Keratinocyte (primary cell): Measurements from ENCODE around the gene UQCRQ. TPM values are rescaled to one million over a fixed set of nuclear protein-coding genes. Genes with fewer than 3 reads are reported as not detected.

Experiments
- DNase-seq: peaks from one replicate; pipeline ENCODE4 v3.0.0-alpha.2; 2011; ENCODE audit warnings: low read depth, missing footprints, low spot score
- FAIRE-seq: peaks from 2 replicates; lab custom pipeline; 2011; peaks lifted over from hg19 to GRCh38; lab: Jason Lieb, UNC
- H2AFZ ChIP-seq: 2 replicates; pipeline ENCODE4 v1.6.0; 2012; ENCODE audit warnings: low read length, control low read depth, inconsistent platforms; ENCODE audit not compliant: control insufficient read depth
- H3K27ac ChIP-seq: 2 replicates; pipeline ENCODE4 v1.5.1; 2011; ENCODE audit warnings: low read length; ENCODE audit not compliant: control insufficient read depth, insufficient read depth
- H3K27me3 ChIP-seq: 3 replicates; pipeline ENCODE4 v1.6.0; 2011; ENCODE audit warnings: low read length; ENCODE audit not compliant: control insufficient read depth, insufficient read depth; ENCODE audit errors: extremely low read depth
- H3K36me3 ChIP-seq, 2 experiments: 2 replicates in 1 of 2; 3 replicates in 1 of 2; pipeline ENCODE4 v1.5.1; 2011; ENCODE audit warnings: low read length in 2 of 2, mild to moderate bottlenecking in 1 of 2; ENCODE audit not compliant: control insufficient read depth in 2 of 2, insufficient read depth in 2 of 2; ENCODE audit errors: extremely low read depth in 1 of 2
- H3K4me1 ChIP-seq: 3 replicates; pipeline ENCODE4 v1.5.1; 2011; ENCODE audit warnings: low read length; ENCODE audit not compliant: control insufficient read depth, insufficient read depth; ENCODE audit errors: extremely low read depth
- H3K4me2 ChIP-seq: 3 replicates; pipeline ENCODE4 v1.6.0; 2011; ENCODE audit warnings: low read depth, low read length; ENCODE audit not compliant: control insufficient read depth, insufficient read depth; ENCODE audit errors: extremely low read depth
- H3K4me3 ChIP-seq, 3 experiments: fragments of 200-600 bp in 1 of 3; sonication (generic) in 1 of 3; 2 replicates in 2 of 3; 3 replicates in 1 of 3; pipeline ENCODE4 v1.5.1; 2011 to 2016; ENCODE audit warnings: low read length in 3 of 3, mild to moderate bottlenecking in 3 of 3, control low read depth in 2 of 3, inconsistent platforms in 1 of 3, low read depth in 1 of 3, mixed read lengths in 1 of 3, mixed run types in 1 of 3, moderate library complexity in 1 of 3; ENCODE audit not compliant: control insufficient read depth in 2 of 3, insufficient read depth in 2 of 3; ENCODE audit errors: extremely low read depth in 1 of 3
- H3K79me2 ChIP-seq: 2 replicates; pipeline ENCODE4 v1.6.0; 2012; ENCODE audit warnings: low read length; ENCODE audit not compliant: control insufficient read depth, insufficient read depth
- H3K9ac ChIP-seq: 3 replicates; pipeline ENCODE4 v1.6.0; 2011; ENCODE audit warnings: low read length; ENCODE audit not compliant: control insufficient read depth, insufficient read depth; ENCODE audit errors: extremely low read depth
- H3K9me1 ChIP-seq: 3 replicates; pipeline ENCODE4 v1.6.0; 2011; ENCODE audit warnings: low read length; ENCODE audit not compliant: control insufficient read depth, insufficient read depth; ENCODE audit errors: extremely low read depth
- H3K9me3 ChIP-seq: 2 replicates; pipeline ENCODE4 v1.5.1; 2012; ENCODE audit warnings: low read depth, low read length; ENCODE audit not compliant: control insufficient read depth
- H4K20me1 ChIP-seq: 3 replicates; pipeline ENCODE4 v1.6.0; 2011; ENCODE audit warnings: low read length; ENCODE audit not compliant: control insufficient read depth, insufficient read depth; ENCODE audit errors: extremely low read depth
- CTCF ChIP-seq, 3 experiments: IDR thresholded peaks in 1 of 3; conservative IDR thresholded peaks in 1 of 3; optimal IDR thresholded peaks in 1 of 3; 2 replicates in 2 of 3; 3 replicates in 1 of 3; pipeline versions ENCODE3 to v1.5.1; 2011; ENCODE audit warnings: low read length in 3 of 3, mild to moderate bottlenecking in 3 of 3, moderate library complexity in 2 of 3, control low read depth in 1 of 3, inconsistent platforms in 1 of 3; ENCODE audit not compliant: insufficient read depth in 2 of 3; ENCODE audit errors: extremely low read depth in 1 of 3
- EZH2 ChIP-seq: IDR thresholded peaks from one replicate; pipeline ENCODE4 v1.6.1; 2012; ENCODE audit warnings: inconsistent platforms, mild to moderate bottlenecking, low read length, moderate library complexity
- dilution Hi-C: fragments of 300-500 bp; cut with MboI; formaldehyde crosslinking; loops from one replicate; pipeline ENCODE4 v1.7.0; 2020; ENCODE audit warnings: low sequenced_read_pairs; ENCODE audit not compliant: extremely low pct_ligation_motif_present
- polyA plus RNA-seq, 5 experiments: library from polyadenylated mRNA; depleted of rRNA in 3 of 5; stranded (reverse) in 3 of 5; stranded (forward) in 1 of 5; unstranded in 1 of 5; fragments of >200 nt; gene quantifications; 1 replicate in 1 of 5; 2 replicates in 3 of 5; 3 replicates in 1 of 5; pipeline versions ENCODE4 v1.2.1 to v1.2.3, GENCODE V29; 2011 to 2012; ENCODE audit warnings: missing spikeins in 2 of 5, low read depth in 1 of 5, low replicate concordance in 1 of 5

Gene UQCRQ
- polyA plus RNA-seq, 1 donor (not counting 4 experiments of a cell fraction or from before 2014, with no cell fraction given), result 488 TPM

- Histone ChIP-seq H2AFZ (no peak overlapping the region), H3K79me2 (no peaks in the 10 kb centered on the region), H4K20me1 (no peaks in the 10 kb centered on the region), H3K4me3 (no peak overlapping the region), H3K9ac (no peak overlapping the region), H3K36me3 (no peaks in the 10 kb centered on the region), H3K27me3 (peaks cover 28% of the 10 kb centered on the region), H3K4me2 (no peak overlapping the region), H3K27ac (no peak overlapping the region), H3K4me1 (no peaks in the 10 kb centered on the region), H3K9me3 (no peaks in the 10 kb centered on the region), H3K9me1 (no peaks in the 10 kb centered on the region)
- DNase-seq (no peak), FAIRE-seq (no peak)
- TF ChIP-seq CTCF (optimal IDR thresholded peaks at IDR 0.05 in 1 of 3, IDR thresholded peaks at IDR 0.05 in 1 of 3, conservative IDR thresholded peaks at IDR 0.05 in 1 of 3; ENCODE audit: extremely low read depth in 1 of 3, insufficient read depth in 2 of 3, low read length in 3 of 3) (no peak), EZH2 (no peak)
- dilution Hi-C loops, result no loop called here
These were observed 45.1 kb upstream of the UQCRQ start for GRCh38 chr5:132821350-132821749.

- Histone ChIP-seq H3K9me3 (no peaks in the 10 kb centered on the region), H3K4me3 (no peak overlapping the region), H3K9me1 (no peaks in the 10 kb centered on the region), H3K36me3 (no peaks in the 10 kb centered on the region), H3K9ac (no peak overlapping the region), H3K4me1 (no peaks in the 10 kb centered on the region), H4K20me1 (no peaks in the 10 kb centered on the region), H3K4me2 (no peak overlapping the region), H3K27ac (no peak overlapping the region), H2AFZ (no peak overlapping the region), H3K79me2 (no peaks in the 10 kb centered on the region), H3K27me3 (peaks cover 32% of the 10 kb centered on the region)
- FAIRE-seq, result no peak
- no peak for TF ChIP-seq CTCF (optimal IDR thresholded peaks at IDR 0.05 in 1 of 3, IDR thresholded peaks at IDR 0.05 in 1 of 3, conservative IDR thresholded peaks at IDR 0.05 in 1 of 3; ENCODE audit: extremely low read depth in 1 of 3, insufficient read depth in 2 of 3, low read length in 3 of 3)
- no peak for TF ChIP-seq EZH2
- no peak for DNase-seq
- dilution Hi-C loops, result no loop called here
These were observed 44.7 kb upstream of the UQCRQ start for GRCh38 chr5:132821791-132822190.
